ENCODE results near the gene STMN1.

STMN1 gene

GRCh38 chr1:25878690-25879089 is 27.5 kb downstream of the STMN1 start:
- H3K4me1 ChIP-seq (ENCODE audit: control insufficient read depth, low read length): peaks cover 20% of the 10 kb centered on the region
- peaks cover 25% of the 10 kb centered on the region for H3K27me3 ChIP-seq (ENCODE audit: control insufficient read depth, low read length)
- H3K4me3 ChIP-seq (ENCODE audit: low read length): no peak overlapping the region
- no peak overlapping the region for H3K27ac ChIP-seq (ENCODE audit: low read depth, low read length)
- H3F3A ChIP-seq (ENCODE audit: control insufficient read depth, insufficient read depth): peaks cover 8% of the 10 kb centered on the region
- no peaks in the 10 kb centered on the region for H3K79me2 ChIP-seq (ENCODE audit: control insufficient read depth, low read length)
- no peaks in the 10 kb centered on the region for H4K20me1 ChIP-seq (ENCODE audit: control insufficient read depth, insufficient read depth, low read depth, low read length)
- no peaks in the 10 kb centered on the region for H3K36me3 ChIP-seq (ENCODE audit: control insufficient read depth, low read length)
- H3K9me2 ChIP-seq (replicated peaks; ENCODE audit: control insufficient read depth, low read length): no peaks in the 10 kb centered on the region
- H3K9me3 ChIP-seq (ENCODE audit: control insufficient read depth, insufficient read depth, low read length): no peaks in the 10 kb centered on the region
- no peak overlapping the region for H3K4me2 ChIP-seq (ENCODE audit: low read length)
- no peak for TF ChIP-seq CTCF (IDR thresholded peaks at IDR 0.05; ENCODE audit: low read depth, low read length, poor library complexity, severe bottlenecking)
- TF ChIP-seq EZH2phosphoT487 (IDR thresholded peaks at IDR 0.05; ENCODE audit: borderline replicate concordance, low read length): no peak

- H3K9me3 ChIP-seq (ENCODE audit: control insufficient read depth, insufficient read depth, low read length): no peaks in the 10 kb centered on the region
- no peak overlapping the region for H3K27ac ChIP-seq (ENCODE audit: low read depth, low read length)
- H3K4me2 ChIP-seq (ENCODE audit: low read length): no peak overlapping the region
- TF ChIP-seq CTCF (IDR thresholded peaks at IDR 0.05; ENCODE audit: low read depth, low read length, poor library complexity, severe bottlenecking) (no peak), EZH2phosphoT487 (IDR thresholded peaks at IDR 0.05; ENCODE audit: borderline replicate concordance, low read length) (no peak)
- H3K4me3 ChIP-seq (ENCODE audit: low read length): no peak overlapping the region
- H3K4me1 ChIP-seq (ENCODE audit: control insufficient read depth, low read length): peaks cover 35% of the 10 kb centered on the region
- H3K36me3 ChIP-seq (ENCODE audit: control insufficient read depth, low read length): no peaks in the 10 kb centered on the region
- peaks cover 10% of the 10 kb centered on the region for H3F3A ChIP-seq (ENCODE audit: control insufficient read depth, insufficient read depth)
- H3K27me3 ChIP-seq (ENCODE audit: control insufficient read depth, low read length): peaks cover 25% of the 10 kb centered on the region
- no peaks in the 10 kb centered on the region for H3K9me2 ChIP-seq (replicated peaks; ENCODE audit: control insufficient read depth, low read length)
- H4K20me1 ChIP-seq (ENCODE audit: control insufficient read depth, insufficient read depth, low read depth, low read length): no peaks in the 10 kb centered on the region
- H3K79me2 ChIP-seq (ENCODE audit: control insufficient read depth, low read length): no peaks in the 10 kb centered on the region
These were observed 29.1 kb downstream of the STMN1 start for GRCh38 chr1:25877155-25877554.

GRCh38 chr1:25876693-25877077 is 29.5 kb downstream of the STMN1 start:
- Histone ChIP-seq H3K4me3 (ENCODE audit: low read length) (no peak overlapping the region), H3K9me3 (ENCODE audit: control insufficient read depth, insufficient read depth, low read length) (no peaks in the 10 kb centered on the region), H3K27ac (ENCODE audit: low read depth, low read length) (no peak overlapping the region), H3F3A (ENCODE audit: control insufficient read depth, insufficient read depth) (peaks cover 10% of the 10 kb centered on the region), H4K20me1 (ENCODE audit: control insufficient read depth, insufficient read depth, low read depth, low read length) (no peaks in the 10 kb centered on the region), H3K9me2 (replicated peaks; ENCODE audit: control insufficient read depth, low read length) (no peaks in the 10 kb centered on the region), H3K27me3 (ENCODE audit: control insufficient read depth, low read length) (peaks cover 25% of the 10 kb centered on the region), H3K79me2 (ENCODE audit: control insufficient read depth, low read length) (no peaks in the 10 kb centered on the region), H3K4me2 (ENCODE audit: low read length) (no peak overlapping the region), H3K4me1 (ENCODE audit: control insufficient read depth, low read length) (peaks cover 39% of the 10 kb centered on the region), H3K36me3 (ENCODE audit: control insufficient read depth, low read length) (no peaks in the 10 kb centered on the region)
- TF ChIP-seq CTCF (IDR thresholded peaks at IDR 0.05; ENCODE audit: low read depth, low read length, poor library complexity, severe bottlenecking) (no peak), EZH2phosphoT487 (IDR thresholded peaks at IDR 0.05; ENCODE audit: borderline replicate concordance, low read length) (no peak)
